ENCODE data around the gene CACNA2D1.

- TF ChIP-seq CTCF (IDR thresholded peaks at IDR 0.05) (no peak), POLR2A (IDR thresholded peaks at IDR 0.05) (no peak)
Observed at GRCh38 chr7:82054544-82054943, 389.0 kb downstream of the CACNA2D1 start.
